ENCODE data around the gene GPX4.

GPX4 gene

GRCh38 chr19:1069009-1069779 lies 34.6 kb upstream of the GPX4 start:
- DNase-seq = peak; percentile 86

- DNase-seq = no peak
Observed at GRCh38 chr19:1070576-1070930, 33.2 kb upstream of the GPX4 start.

- no peak for DNase-seq
Observed at GRCh38 chr19:1070931-1071791, 32.6 kb upstream of the GPX4 start.

DNA sequence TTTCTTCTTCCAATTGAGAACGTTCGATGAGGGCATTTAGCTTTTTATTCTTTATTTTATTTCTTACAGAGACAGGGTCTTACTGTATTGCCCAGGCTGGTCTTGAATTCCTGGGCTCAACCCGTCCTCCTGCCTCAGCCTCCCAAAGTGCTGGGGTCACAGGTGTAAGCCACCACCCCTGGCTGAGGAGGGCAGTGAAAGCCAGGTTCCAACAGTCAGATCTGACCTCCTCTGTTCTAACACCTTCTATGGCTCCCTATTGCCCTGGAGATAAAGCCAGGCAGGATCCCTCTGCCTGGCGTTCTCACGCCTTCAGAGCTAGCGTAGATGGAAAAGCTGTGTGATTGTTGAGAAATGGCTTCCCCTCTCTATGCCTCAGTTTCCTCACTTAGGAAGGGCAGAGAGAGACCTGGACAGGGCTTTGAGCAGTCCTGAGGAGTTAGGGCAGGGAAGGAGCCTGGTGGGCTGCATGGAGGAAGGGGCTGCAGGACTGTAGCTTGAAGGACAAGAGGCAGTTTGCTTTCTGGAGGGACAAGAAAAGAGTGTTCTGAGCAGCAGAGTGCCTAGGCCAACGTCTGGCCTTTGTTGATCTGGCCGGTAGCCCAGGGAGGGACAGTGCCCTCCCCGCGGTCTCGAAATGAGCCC lies 31.3 kb upstream of the GPX4 start:
- DNase-seq = no peak

- DNase-seq = no peak
Observed at GRCh38 chr19:1073063-1073955, 30.5 kb upstream of the GPX4 start.

GRCh38 chr19:1073956-1074517 lies 29.8 kb upstream of the GPX4 start:
- DNase-seq = no peak

GRCh38 chr19:1074544-1075283 lies 29.1 kb upstream of the GPX4 start:
- DNase-seq = peak; percentile 94

GRCh38 chr19:1076046-1076386 lies 27.8 kb upstream of the GPX4 start:
- no peak for DNase-seq

- DNase-seq = peak; percentile 95
Observed at GRCh38 chr19:1076951-1077350, 26.8 kb upstream of the GPX4 start.

DNA sequence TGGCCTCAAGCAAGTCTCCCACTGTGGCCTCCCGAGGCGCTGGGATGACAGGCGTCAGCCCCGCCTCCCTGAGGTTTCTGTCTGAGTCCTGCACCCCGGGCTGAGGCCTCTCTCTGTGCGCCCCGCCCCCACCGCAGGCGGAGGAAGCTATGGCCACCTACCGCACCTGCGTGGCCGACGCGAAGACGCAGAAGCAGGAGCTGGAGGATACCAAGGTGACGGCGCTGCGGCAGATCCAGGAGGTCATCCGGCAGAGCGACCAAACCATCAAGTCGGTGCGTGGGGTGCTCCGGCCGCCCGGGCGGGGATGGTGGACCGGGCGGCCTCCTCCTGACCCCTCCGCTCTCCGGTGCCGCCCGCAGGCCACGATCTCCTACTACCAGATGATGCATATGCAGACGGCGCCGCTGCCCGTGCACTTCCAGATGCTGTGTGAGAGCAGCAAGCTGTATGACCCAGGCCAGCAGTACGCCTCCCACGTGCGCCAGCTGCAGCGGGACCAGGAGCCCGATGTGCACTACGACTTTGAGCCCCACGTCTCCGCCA lies 24.2 kb upstream of the GPX4 start:
- peak; percentile 71 for DNase-seq

- no peak for DNase-seq
Observed at GRCh38 chr19:1080360-1081161, 23.2 kb upstream of the GPX4 start.

DNA sequence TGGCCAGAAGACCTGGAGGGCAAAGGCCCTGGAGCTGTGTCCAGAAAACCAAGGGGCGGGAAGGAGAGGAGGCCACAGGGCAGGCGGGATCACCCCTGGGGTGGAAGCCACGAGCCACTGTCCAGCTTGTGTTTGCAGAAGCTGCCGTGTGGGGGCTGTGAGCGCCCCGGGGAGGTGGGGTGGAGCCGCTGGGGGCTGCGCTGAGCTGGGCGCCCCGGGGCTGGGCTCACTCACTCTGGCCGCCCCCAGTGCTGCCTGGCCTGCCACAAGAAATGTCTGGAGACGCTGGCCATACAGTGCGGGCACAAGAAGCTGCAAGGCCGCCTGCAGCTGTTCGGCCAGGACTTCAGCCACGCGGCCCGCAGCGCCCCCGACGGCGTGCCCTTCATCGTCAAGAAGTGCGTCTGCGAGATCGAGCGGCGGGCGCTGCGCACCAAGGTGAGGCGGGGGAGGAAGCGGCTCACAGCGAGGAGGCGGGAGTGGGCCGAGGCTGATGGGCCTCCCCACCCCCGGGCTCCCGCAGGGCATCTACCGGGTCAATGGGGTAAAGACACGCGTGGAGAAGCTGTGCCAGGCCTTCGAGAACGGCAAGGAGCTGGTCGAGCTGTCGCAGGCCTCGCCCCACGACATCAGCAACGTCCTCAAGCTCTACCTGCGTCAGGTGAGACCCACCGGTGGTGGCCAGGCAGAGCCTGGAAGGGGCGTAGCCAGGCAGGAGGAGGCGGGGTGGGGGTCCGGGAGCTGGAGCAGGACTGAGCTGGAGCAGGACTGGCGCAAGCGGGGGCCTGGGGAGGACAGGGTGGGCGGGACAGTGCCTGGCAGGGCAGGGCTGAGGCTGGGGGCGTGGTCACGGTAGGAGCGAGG lies 22.3 kb upstream of the GPX4 start:
- DNase-seq = no peak

- peak; percentile 90 for DNase-seq
Observed at GRCh38 chr19:1082165-1082927, 21.4 kb upstream of the GPX4 start.

GRCh38 chr19:1082928-1083816 lies 20.6 kb upstream of the GPX4 start:
- no peak for DNase-seq

DNA sequence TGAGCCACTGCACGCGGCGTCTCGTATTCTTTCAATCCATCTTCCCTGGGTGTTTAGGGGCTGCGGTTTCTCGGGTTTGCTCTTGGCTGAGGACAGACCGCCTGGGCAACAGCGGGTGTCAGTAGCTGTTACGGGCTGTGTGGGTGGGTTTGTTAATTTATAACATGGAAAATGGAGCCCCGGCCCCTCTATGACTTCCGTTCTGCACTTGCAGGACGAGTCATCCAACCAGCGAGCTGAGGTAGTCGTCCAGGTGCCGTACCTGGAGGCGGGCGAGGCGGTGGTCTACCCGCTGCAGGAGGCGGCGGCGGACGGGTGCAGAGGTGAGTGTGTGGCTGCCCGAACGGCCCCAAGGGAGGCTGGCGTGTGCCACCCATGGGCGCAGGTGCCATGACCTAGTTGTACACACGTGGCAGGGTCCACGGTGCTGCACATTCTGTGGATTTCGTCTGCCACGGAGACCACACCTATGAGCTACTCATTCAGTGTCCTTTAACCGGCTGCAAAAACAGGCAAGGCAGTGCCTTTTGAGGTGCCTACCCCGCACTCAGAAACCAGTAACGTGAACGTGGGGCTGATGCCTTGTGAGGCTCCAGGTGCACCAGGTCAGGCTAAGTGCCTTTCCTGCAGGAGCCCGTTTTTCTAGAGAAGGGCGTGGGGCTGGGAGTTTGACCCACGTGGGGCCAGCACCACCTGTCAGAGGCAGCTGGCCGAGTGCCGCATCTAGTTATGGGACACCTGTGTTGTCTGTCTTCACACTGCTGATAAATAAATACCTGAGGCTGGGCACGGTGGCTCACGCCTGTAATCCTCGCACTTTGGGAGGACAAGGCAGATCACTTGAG lies 19.5 kb upstream of the GPX4 start:
- DNase-seq = no peak

GRCh38 chr19:1085053-1085658 lies 18.6 kb upstream of the GPX4 start:
- no peak for DNase-seq

Measured in CD4-positive, alpha-beta T cell treated with Interleukin-21 for 1 hour (primary cell).